B cell (primary cell): Measurements from ENCODE around the gene IL10. TPM values are rescaled to one million over a fixed set of nuclear protein-coding genes. Genes with fewer than 3 reads are reported as not detected.

Experiments
- ATAC-seq: fragments of 200-7000 bp; cut with Tn5 transposase; one replicate; pipeline ENCODE4 v1.10.0; 2021; ENCODE audit warnings: low read depth, mild to moderate bottlenecking, moderate number of reproducible peaks, moderate library complexity
- CTCF ChIA-PET: fragments of 350-600 bp; sonication (Branson Sonifier 250); formaldehyde crosslinking; loops from one replicate; lab custom pipeline; 2021; ENCODE audit warnings: antibody characterized with exemption, inconsistent platforms; lab: Charles Lee
- POLR2A ChIA-PET: fragments of 350-600 bp; sonication (Branson Sonifier 250); formaldehyde crosslinking; loops from one replicate; lab custom pipeline; 2021; ENCODE audit warnings: antibody characterized with exemption; lab: Charles Lee
- DNase-seq: peaks from one replicate; pipeline ENCODE4 v3.0.0; 2013
- H2AFZ ChIP-seq: 2 replicates; pipeline ENCODE4 v1.6.1; 2012; ENCODE audit warnings: mild to moderate bottlenecking, low read depth, low read length; ENCODE audit not compliant: insufficient read depth, poor library complexity, severe bottlenecking
- H3K27ac ChIP-seq, 2 donors: 1 replicate in 1 of 2; 2 replicates in 1 of 2; pipeline ENCODE4 v1.5.1; 2012 to 2013; ENCODE audit warnings: low read length in 2 of 2, mild to moderate bottlenecking in 2 of 2, moderate library complexity in 1 of 2
- H3K27me3 ChIP-seq, 4 experiments: fragments of 200-600 bp in 1 of 4; sonication (generic) in 1 of 4; replicated peaks in 1 of 4; 1 replicate in 2 of 4; 2 replicates in 2 of 4; pipeline versions ENCODE4 v1.6.1 to v1.7.0; 2013 to 2016; ENCODE audit warnings: low read length in 3 of 4, mild to moderate bottlenecking in 2 of 4, mixed read lengths in 1 of 4, moderate library complexity in 1 of 4; ENCODE audit not compliant: insufficient read depth in 4 of 4, control insufficient read depth in 3 of 4; ENCODE audit errors: control extremely low read depth in 1 of 4
- H3K36me3 ChIP-seq, 2 experiments: replicated peaks in 1 of 2; 1 replicate in 1 of 2; 2 replicates in 1 of 2; pipeline versions ENCODE4 v1.6.1 to v1.7.1; 2013; ENCODE audit warnings: low read length in 1 of 2; ENCODE audit not compliant: insufficient read depth in 2 of 2, control insufficient read depth in 1 of 2; ENCODE audit errors: control extremely low read depth in 1 of 2, extremely low read depth in 1 of 2
- H3K4me1 ChIP-seq, 2 donors: fragments of 200-600 bp in 1 of 2; sonication (generic) in 1 of 2; 1 replicate in 1 of 2; 2 replicates in 1 of 2; pipeline versions ENCODE4 v1.5.1 to v1.6.1; 2013 to 2017; ENCODE audit warnings: low read length in 2 of 2; ENCODE audit not compliant: control insufficient read depth in 2 of 2, insufficient read depth in 2 of 2
- H3K4me2 ChIP-seq: replicated peaks from 2 replicates; pipeline ENCODE3; 2012; ENCODE audit warnings: mild to moderate bottlenecking, low read depth, low read length; ENCODE audit not compliant: poor library complexity, severe bottlenecking
- H3K4me3 ChIP-seq, 5 experiments: fragments of 200-600 bp in 1 of 5; sonication (generic) in 1 of 5; 1 replicate in 3 of 5; 2 replicates in 2 of 5; pipeline versions ENCODE4 v1.5.1 to v1.7.0; 2011 to 2016; ENCODE audit warnings: low read length in 4 of 5, mild to moderate bottlenecking in 4 of 5, low read depth in 2 of 5, control low read depth in 1 of 5, moderate library complexity in 1 of 5; ENCODE audit not compliant: insufficient read depth in 1 of 5; ENCODE audit errors: control extremely low read depth in 1 of 5, extremely low read depth in 1 of 5
- H3K79me2 ChIP-seq: fragments of 200-600 bp; sonication (generic); one replicate; pipeline ENCODE4 v1.6.0; 2016; ENCODE audit warnings: low read length; ENCODE audit not compliant: control insufficient read depth, insufficient read depth
- H3K9ac ChIP-seq: fragments of 200-600 bp; sonication (generic); 2 replicates; pipeline ENCODE4 v1.6.1; 2017; ENCODE audit warnings: mild to moderate bottlenecking, low read length, moderate library complexity
- H3K9me3 ChIP-seq, 3 donors: one replicate each; pipeline versions ENCODE4 v1.6.1 to v1.7.1; 2013; ENCODE audit warnings: low read length in 2 of 3; ENCODE audit not compliant: control insufficient read depth in 2 of 3, insufficient read depth in 1 of 3; ENCODE audit errors: control extremely low read depth in 1 of 3
- H4K20me1 ChIP-seq: 2 replicates; pipeline ENCODE4 v1.6.0; 2012; ENCODE audit warnings: mild to moderate bottlenecking, low read length; ENCODE audit not compliant: insufficient read depth, control insufficient read depth, poor library complexity, severe bottlenecking
- H3K27ac Mint-ChIP-seq: one replicate; pipeline ENCODE4 v1.8.0; 2021; ENCODE audit warnings: mixed read lengths
- H3K27me3 Mint-ChIP-seq: one replicate; pipeline ENCODE4 v1.8.0; 2021; ENCODE audit warnings: mixed read lengths
- H3K4me1 Mint-ChIP-seq: one replicate; pipeline ENCODE4 v1.8.0; 2021; ENCODE audit warnings: mixed read lengths
- H3K4me3 Mint-ChIP-seq: one replicate; pipeline ENCODE4 v1.8.0; 2021; ENCODE audit warnings: mixed read lengths
- H3K9me3 Mint-ChIP-seq: one replicate; pipeline ENCODE4 v1.8.0; 2022; ENCODE audit warnings: mixed read lengths; ENCODE audit not compliant: insufficient read depth
- EZH2 ChIP-seq: IDR thresholded peaks from 2 replicates; pipeline ENCODE4 v1.6.1; 2012; ENCODE audit warnings: borderline replicate concordance, low read depth, mild to moderate bottlenecking, moderate library complexity, low read length; ENCODE audit not compliant: insufficient read depth, poor library complexity, severe bottlenecking
- WGBS: methylation state at CpG from one replicate; pipeline ENCODE4 v1.1.5; 2013; ENCODE audit warnings: missing lambda C conversion rate; ENCODE audit not compliant: insufficient coverage; 5-methylcytosine and 5-hydroxymethylcytosine counted together
- intact Hi-C: fragments of 100-400 bp; cut with micrococcal nuclease; formaldehyde crosslinking; loops from one replicate; pipeline ENCODE4 v1.10.0; 2022
- polyA plus RNA-seq: library from polyadenylated mRNA; depleted of rRNA; stranded (reverse); fragments of >200 nt; gene quantifications from 2 replicates; pipeline ENCODE4 v1.2.3, GENCODE V29; 2012
- total RNA-seq, 2 donors: library from RNA; stranded (reverse); fragments of 120-200 nt in 1 of 2; gene quantifications; 1 replicate in 1 of 2; 2 replicates in 1 of 2; pipeline versions ENCODE4 v1.2.3 to v1.2.4, GENCODE V29; 2013 to 2022
- TF ChIP-seq, protein P1 (sequence below): fragments of 200-600 bp; IDR thresholded peaks from one replicate; pipeline ENCODE4 v1.8.0; 2022; ENCODE audit warnings: antibody characterized with exemption, mild to moderate bottlenecking

Gene IL10
- total and polyA plus RNA-seq, 2 donors (not counting 1 experiment from before 2014, with no cell fraction given) = 0.37 to 0.69 TPM

DNA sequence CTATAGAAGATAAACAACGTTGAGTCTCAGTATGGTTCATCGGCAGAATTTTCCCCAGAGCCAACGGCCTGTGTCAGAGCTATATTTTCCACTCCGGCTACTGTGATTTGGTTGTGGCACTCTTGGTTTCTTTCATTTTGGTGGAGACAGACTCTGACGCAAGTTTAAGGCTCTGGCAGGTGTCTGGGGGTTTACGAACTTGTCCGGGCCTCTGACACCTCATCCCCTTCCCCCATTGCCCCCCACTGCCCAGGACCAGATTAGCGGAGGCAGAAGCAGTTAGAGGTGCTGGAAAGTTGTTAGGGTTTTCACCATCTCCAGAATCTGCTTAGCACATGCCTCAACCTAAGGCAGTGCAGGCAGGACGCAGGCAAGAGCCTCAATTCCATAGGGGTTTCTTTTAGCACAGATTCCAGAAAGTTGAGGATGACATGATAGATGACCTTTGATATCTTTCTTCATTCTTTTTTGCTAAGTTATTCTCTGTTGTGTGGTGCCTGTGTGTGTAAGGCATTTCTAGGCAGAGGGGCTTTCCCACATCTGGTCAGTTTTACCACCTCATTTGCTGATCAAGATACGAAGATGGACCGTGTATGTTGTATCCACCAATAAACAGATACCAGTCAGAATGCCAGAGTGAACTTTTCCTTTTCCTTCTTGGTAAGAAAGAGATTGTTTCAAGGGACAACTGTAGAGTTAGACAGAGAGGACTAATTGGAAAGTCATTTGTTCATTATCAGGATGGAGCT, 18.4 kb upstream of the IL10 start:
- TF ChIP-seq, protein P1, sequence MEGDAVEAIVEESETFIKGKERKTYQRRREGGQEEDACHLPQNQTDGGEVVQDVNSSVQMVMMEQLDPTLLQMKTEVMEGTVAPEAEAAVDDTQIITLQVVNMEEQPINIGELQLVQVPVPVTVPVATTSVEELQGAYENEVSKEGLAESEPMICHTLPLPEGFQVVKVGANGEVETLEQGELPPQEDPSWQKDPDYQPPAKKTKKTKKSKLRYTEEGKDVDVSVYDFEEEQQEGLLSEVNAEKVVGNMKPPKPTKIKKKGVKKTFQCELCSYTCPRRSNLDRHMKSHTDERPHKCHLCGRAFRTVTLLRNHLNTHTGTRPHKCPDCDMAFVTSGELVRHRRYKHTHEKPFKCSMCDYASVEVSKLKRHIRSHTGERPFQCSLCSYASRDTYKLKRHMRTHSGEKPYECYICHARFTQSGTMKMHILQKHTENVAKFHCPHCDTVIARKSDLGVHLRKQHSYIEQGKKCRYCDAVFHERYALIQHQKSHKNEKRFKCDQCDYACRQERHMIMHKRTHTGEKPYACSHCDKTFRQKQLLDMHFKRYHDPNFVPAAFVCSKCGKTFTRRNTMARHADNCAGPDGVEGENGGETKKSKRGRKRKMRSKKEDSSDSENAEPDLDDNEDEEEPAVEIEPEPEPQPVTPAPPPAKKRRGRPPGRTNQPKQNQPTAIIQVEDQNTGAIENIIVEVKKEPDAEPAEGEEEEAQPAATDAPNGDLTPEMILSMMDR = no peak
- TF ChIP-seq EZH2 = no peak
- Histone ChIP-seq H3K4me2 (peak overlapping the region; percentile 50), H3K27ac (peak overlapping the region in 1 of 2 donors; percentile 57), H3K36me3 (no peaks in the 10 kb centered on the region), H3K4me1 (peaks cover 31 to 45% of the 10 kb centered on the region in 2 donors), H3K27me3 (peaks cover 0 to 4% (median 0%) of the 10 kb centered on the region in 4 experiments), H3K9me3 (no peaks in the 10 kb centered on the region), H3K79me2 (no peaks in the 10 kb centered on the region), H2AFZ (no peak overlapping the region), H3K9ac (no peak overlapping the region), H4K20me1 (no peaks in the 10 kb centered on the region), H3K4me3 (no peak overlapping the region)
- peak; percentile 74 for DNase-seq
- Mint-ChIP-seq H3K4me1 (peaks cover 78% of the 10 kb centered on the region), H3K9me3 (no peaks in the 10 kb centered on the region), H3K27ac (peak overlapping the region; percentile 89), H3K27me3 (no peaks in the 10 kb centered on the region), H3K4me3 (peak overlapping the region; percentile 78)
- ATAC-seq = peak; percentile 63
- WGBS = 45% methylated on average over 2 of the region's 11 CpGs
- intact Hi-C loops = no loop called here
- ChIA-PET CTCF (interaction anchor here (0.7 to 2.8 kb wide), 7 partner anchors 9 to 66 kb away, joined by 3 to 8 read pairs (median 3); no protein-coding TSS in a partner anchor), POLR2A (interaction anchor here (0.9 kb wide), 1 partner anchor 19 kb away, joined by 3 read pairs; the partner anchor contains the start of gene IL10)

DNA sequence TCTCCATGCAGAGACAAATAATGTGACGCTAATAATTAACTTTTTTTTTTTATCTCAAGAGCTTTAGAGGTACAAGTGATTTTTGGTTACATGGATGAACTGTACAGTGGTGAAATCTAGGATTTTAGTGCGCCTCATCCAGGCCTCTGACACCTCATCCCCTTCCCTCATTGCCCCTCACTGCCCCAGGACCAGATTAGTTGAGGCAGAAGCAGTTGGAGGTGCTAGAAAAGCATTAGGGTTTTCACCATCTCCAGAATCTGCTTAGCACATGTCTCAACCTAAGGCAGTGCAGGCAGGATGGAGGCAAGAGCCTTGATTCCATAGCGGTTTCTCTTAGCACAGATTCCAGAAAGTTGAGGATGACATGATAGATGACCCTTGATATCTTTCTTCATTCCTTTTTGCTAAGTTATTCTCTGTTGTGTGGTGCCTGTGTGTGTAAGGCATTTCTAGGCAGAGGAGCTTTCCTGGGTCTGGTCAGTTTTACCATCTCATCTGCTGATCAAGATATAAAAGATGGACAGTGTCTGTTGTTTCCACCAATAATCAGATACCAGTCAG, 16.3 kb upstream of the IL10 start:
- Mint-ChIP-seq H3K4me1 (peaks cover 78% of the 10 kb centered on the region), H3K27ac (no peak overlapping the region), H3K9me3 (no peaks in the 10 kb centered on the region), H3K27me3 (no peaks in the 10 kb centered on the region), H3K4me3 (no peak overlapping the region)
- Histone ChIP-seq H3K9ac (no peak overlapping the region), H3K79me2 (no peaks in the 10 kb centered on the region), H3K4me2 (no peak overlapping the region), H2AFZ (no peak overlapping the region), H3K36me3 (no peaks in the 10 kb centered on the region), H3K9me3 (no peaks in the 10 kb centered on the region), H3K27me3 (peaks cover 0 to 4% (median 0%) of the 10 kb centered on the region in 4 experiments), H3K4me3 (no peak overlapping the region), H3K27ac (no peak overlapping the region), H3K4me1 (peaks cover 37 to 46% of the 10 kb centered on the region in 2 donors), H4K20me1 (no peaks in the 10 kb centered on the region)
- no CpG with 5 or more reads among the region's 3 CpGs for WGBS
- CTCF ChIA-PET = interaction anchor here (0.6 to 3.8 kb wide), 4 partner anchors 15 to 125 kb away, joined by 3 to 36 read pairs (median 6); no protein-coding TSS in a partner anchor
- DNase-seq (no peak), ATAC-seq (no peak)
- intact Hi-C loops = no loop called here
- TF ChIP-seq, protein P1 = no peak
- no peak for TF ChIP-seq EZH2
- POLR2A ChIA-PET = no interaction called here
